Hepatocyte (in vitro differentiated cells): Measurements from ENCODE around the gene PGGHG.

Source experiments
- CTCF ChIP-seq: fragments of 200-600 bp; sonication (generic); IDR thresholded peaks from 2 replicates; pipeline ENCODE4 v1.5.1; 2016; ENCODE audit warnings: antibody characterized with exemption, mild to moderate bottlenecking; ENCODE audit not compliant: poor library complexity
- EZH2 ChIP-seq: fragments of 200-600 bp; sonication (generic); IDR thresholded peaks from 2 replicates; pipeline ENCODE4 v1.6.1; 2016; ENCODE audit warnings: antibody characterized with exemption, mild to moderate bottlenecking, borderline replicate concordance
- EZH2phosphoT487 ChIP-seq: fragments of 200-600 bp; sonication (generic); IDR thresholded peaks from one replicate; pipeline ENCODE4 v1.6.1; 2018; ENCODE audit warnings: antibody characterized with exemption, mild to moderate bottlenecking, low read depth, moderate library complexity; ENCODE audit not compliant: unreplicated experiment, severe bottlenecking

- TF ChIP-seq CTCF (no peak), EZH2 (no peak), EZH2phosphoT487 (no peak)
Measured at GRCh38 chr11:297586-298405, 8.9 kb downstream of the PGGHG start.
